ENCODE measurements around the gene ZNF69.
"Not testable (repeated sequence)": the region's sequence is repeated elsewhere in the genome, so short reads cannot be mapped to it uniquely, and the experiment has no call there.

The ZNF69 gene

GRCh38 chr19:11921852-11922495 lies 34.4 kb downstream of the ZNF69 start:
- Histone ChIP-seq H3K27ac (replicated peaks) (no peak overlapping the region), H3K27me3 (ENCODE audit: insufficient read depth, poor library complexity, severe bottlenecking) (no peaks in the 10 kb centered on the region), H3K4me3 (replicated peaks; ENCODE audit: insufficient read depth, low read length) (no peak overlapping the region)
- no peak for DNase-seq (ENCODE audit: low read depth in 1 of 2, low spot score in 1 of 2)
- TF ChIP-seq CTCF (IDR thresholded peaks at IDR 0.05; ENCODE audit: insufficient read depth, low read length) (no peak), REST (IDR thresholded peaks at IDR 0.05; ENCODE audit: insufficient replicate concordance, low read depth) (no peak), POLR2AphosphoS5 (IDR thresholded peaks at IDR 0.05; ENCODE audit: low read depth) (no peak), SPI1 (IDR thresholded peaks at IDR 0.05; ENCODE audit: borderline replicate concordance, low read depth) (no peak), GABPA (IDR thresholded peaks at IDR 0.05; ENCODE audit: low read depth) (no peak)

- peak; percentile 64; the same call in 1 of the 2 replicates for TF ChIP-seq SPI1 (IDR thresholded peaks at IDR 0.05; ENCODE audit: borderline replicate concordance, low read depth)
- no peak for TF ChIP-seq CTCF (IDR thresholded peaks at IDR 0.05; ENCODE audit: insufficient read depth, low read length)
- peak; percentile 54 for TF ChIP-seq REST (IDR thresholded peaks at IDR 0.05; ENCODE audit: insufficient replicate concordance, low read depth)
- TF ChIP-seq GABPA (IDR thresholded peaks at IDR 0.05; ENCODE audit: low read depth) = peak; percentile 17; the same call in 1 of the 2 replicates
- peak; percentile 92 for TF ChIP-seq POLR2AphosphoS5 (IDR thresholded peaks at IDR 0.05; ENCODE audit: low read depth)
- DNase-seq (ENCODE audit: low read depth in 1 of 2, low spot score in 1 of 2) = peak; percentile 95 to 98
- H3K4me3 ChIP-seq (replicated peaks; ENCODE audit: insufficient read depth, low read length) = peak within 1 kb of the TSS; percentile 63
- peak within 1 kb of the TSS; percentile 99 for H3K27ac ChIP-seq (replicated peaks)
- no peaks in the 10 kb centered on the region for H3K27me3 ChIP-seq (ENCODE audit: insufficient read depth, poor library complexity, severe bottlenecking)
These were observed 37.5 kb downstream of the ZNF69 start, which contains the start of gene ZNF700 for GRCh38 chr19:11924886-11925650. ZNF700 (plus strand) TSS chr19:11925107; CDS start chr19:11925211, 104 bp downstream.

GRCh38 chr19:11925651-11926187 lies 38.1 kb downstream of the ZNF69 start:
- peak overlapping the region; percentile 99 for H3K27ac ChIP-seq (replicated peaks)
- H3K4me3 ChIP-seq (replicated peaks; ENCODE audit: insufficient read depth, low read length) = peak overlapping the region; percentile 63
- DNase-seq (ENCODE audit: low read depth in 1 of 2, low spot score in 1 of 2); H3K27me3 ChIP-seq (ENCODE audit: insufficient read depth, poor library complexity, severe bottlenecking): not testable (repeated sequence)

- no peak for DNase-seq (ENCODE audit: low read depth in 1 of 2, low spot score in 1 of 2)
- TF ChIP-seq SPI1 (IDR thresholded peaks at IDR 0.05; ENCODE audit: borderline replicate concordance, low read depth) (no peak), CTCF (IDR thresholded peaks at IDR 0.05; ENCODE audit: insufficient read depth, low read length) (no peak), REST (IDR thresholded peaks at IDR 0.05; ENCODE audit: insufficient replicate concordance, low read depth) (no peak), GABPA (IDR thresholded peaks at IDR 0.05; ENCODE audit: low read depth) (no peak), POLR2AphosphoS5 (IDR thresholded peaks at IDR 0.05; ENCODE audit: low read depth) (no peak)
These were observed 39.6 kb downstream of the ZNF69 start for GRCh38 chr19:11927227-11927626.

More at GRCh38 chr19:11927227-11927626, 39.6 kb downstream of the ZNF69 start:
- H3K27me3 ChIP-seq (ENCODE audit: insufficient read depth, poor library complexity, severe bottlenecking) = no peaks in the 10 kb centered on the region
- H3K27ac ChIP-seq (replicated peaks) = no peak overlapping the region
- H3K4me3 ChIP-seq (replicated peaks; ENCODE audit: insufficient read depth, low read length) = no peak overlapping the region
